H1 (cell line): ENCODE results near the gene GRIA1. TPM values are rescaled to one million over a fixed set of nuclear protein-coding genes. Genes with fewer than 3 reads are reported as not detected.

Experiments used
- CTCF ChIA-PET: fragments of 300-600 bp; sonication (Branson Sonifier 250); formaldehyde crosslinking; loops from one replicate; lab custom pipeline; 2021; ENCODE audit not compliant: partially characterized antibody; lab: Charles Lee
- POLR2A ChIA-PET: fragments of 300-600 bp; sonication (Branson Sonifier 250); formaldehyde crosslinking; loops from one replicate; lab custom pipeline; 2021; ENCODE audit warnings: inconsistent platforms; ENCODE audit not compliant: partially characterized antibody; lab: Charles Lee
- DNase-seq, 2 experiments: peaks; one replicate each; pipeline versions ENCODE4 v3.0.0 to v3.0.0-alpha.2; 2010 to 2022; ENCODE audit warnings: low spot score in 2 of 2, low read depth in 1 of 2, mixed read lengths in 1 of 2
- FAIRE-seq: peaks from 2 replicates; lab custom pipeline; 2011; peaks lifted over from hg19 to GRCh38; lab: Jason Lieb, UNC
- H2AFZ ChIP-seq: 2 replicates; pipeline ENCODE4 v1.8.1; 2012; ENCODE audit warnings: low read length, inconsistent platforms
- H2AK5ac ChIP-seq: 2 replicates; pipeline ENCODE4 v1.6.1; 2013; ENCODE audit warnings: low read depth, low read length
- H2BK120ac ChIP-seq: replicated peaks from 2 replicates; pipeline ENCODE3; 2013; ENCODE audit warnings: low read depth, low read length, inconsistent platforms
- H2BK12ac ChIP-seq: 2 replicates; pipeline ENCODE4 v1.6.1; 2013; ENCODE audit warnings: low read depth, low read length
- H2BK15ac ChIP-seq: 2 replicates; pipeline ENCODE4 v1.6.1; 2013; ENCODE audit warnings: low read length
- H2BK20ac ChIP-seq: 2 replicates; pipeline ENCODE4 v1.6.1; 2013; ENCODE audit warnings: low read length
- H2BK5ac ChIP-seq: 2 replicates; pipeline ENCODE4 v1.6.1; 2013; ENCODE audit warnings: low read depth, low read length
- H3K14ac ChIP-seq: 2 replicates; pipeline ENCODE4 v1.6.1; 2013; ENCODE audit warnings: inconsistent platforms; ENCODE audit not compliant: insufficient read length
- H3K18ac ChIP-seq: 2 replicates; pipeline ENCODE4 v1.6.1; 2013; ENCODE audit warnings: low read length; ENCODE audit errors: extremely low read depth
- H3K23ac ChIP-seq: 2 replicates; pipeline ENCODE4 v1.6.1; 2013; ENCODE audit warnings: inconsistent platforms; ENCODE audit not compliant: insufficient read length
- H3K23me2 ChIP-seq: 2 replicates; pipeline ENCODE4 v1.6.1; 2013; ENCODE audit warnings: low read depth, low read length
- H3K27ac ChIP-seq: 2 replicates; pipeline ENCODE4 v1.6.1; 2011; ENCODE audit warnings: low read depth, low read length, inconsistent platforms
- H3K27me3 ChIP-seq, 4 experiments: replicated peaks in 1 of 4; 1 replicate in 1 of 4; 2 replicates in 3 of 4; pipeline versions ENCODE4 v1.6.1 to v1.8.1; 2011 to 2013; ENCODE audit warnings: low read length in 3 of 4, mild to moderate bottlenecking in 3 of 4, inconsistent platforms in 2 of 4, mixed read lengths in 2 of 4, moderate library complexity in 1 of 4; ENCODE audit not compliant: control insufficient read depth in 3 of 4, insufficient read depth in 3 of 4; ENCODE audit errors: extremely low read depth in 1 of 4
- H3K36me3 ChIP-seq, 4 experiments: 2 replicates each; pipeline versions ENCODE4 v1.6.1 to v1.8.1; 2011 to 2013; ENCODE audit warnings: mild to moderate bottlenecking in 4 of 4, low read length in 3 of 4, moderate library complexity in 2 of 4, control low read depth in 1 of 4, inconsistent platforms in 1 of 4; ENCODE audit not compliant: insufficient read depth in 4 of 4, control insufficient read depth in 2 of 4
- H3K4ac ChIP-seq: replicated peaks from 2 replicates; pipeline ENCODE3; 2013; ENCODE audit warnings: low read length, low read depth, mixed read lengths, inconsistent platforms; ENCODE audit not compliant: insufficient read length
- H3K4me1 ChIP-seq, 4 experiments: replicated peaks in 1 of 4; 1 replicate in 1 of 4; 2 replicates in 3 of 4; pipeline versions ENCODE4 v1.6.1 to v1.8.1; 2011 to 2013; ENCODE audit warnings: low read length in 3 of 4, inconsistent platforms in 2 of 4, mixed read lengths in 1 of 4; ENCODE audit not compliant: insufficient read depth in 4 of 4, control insufficient read depth in 3 of 4
- H3K4me2 ChIP-seq, 2 experiments: 2 replicates each; pipeline versions ENCODE4 v1.6.1 to v1.8.1; 2011 to 2013; ENCODE audit warnings: low read depth in 2 of 2, low read length in 2 of 2, control low read depth in 1 of 2, inconsistent platforms in 1 of 2, mild to moderate bottlenecking in 1 of 2; ENCODE audit not compliant: insufficient read depth in 1 of 2
- H3K4me3 ChIP-seq, 4 experiments: fragments of 200-600, 300-600 bp in 1 of 4; sonication (generic), shearing (Covaris generic), sonication (Bioruptor Twin) in 1 of 4; 2 replicates each; pipeline versions ENCODE4 v1.5.1 to v1.8.1; 2011 to 2016; ENCODE audit warnings: low read length in 4 of 4, low read depth in 3 of 4, control low read depth in 2 of 4, inconsistent platforms in 2 of 4, mild to moderate bottlenecking in 2 of 4, mixed read lengths in 1 of 4, moderate library complexity in 1 of 4; ENCODE audit not compliant: insufficient read depth in 2 of 4; ENCODE audit errors: extremely low read depth in 1 of 4
- H3K56ac ChIP-seq: replicated peaks from 2 replicates; pipeline ENCODE3; 2013; ENCODE audit warnings: low read depth, mild to moderate bottlenecking, mixed read lengths, low read length, inconsistent platforms; ENCODE audit not compliant: insufficient read length
- H3K79me1 ChIP-seq: 2 replicates; pipeline ENCODE4 v1.6.1; 2013; ENCODE audit warnings: low read depth, low read length, control low read depth
- H3K79me2 ChIP-seq, 2 experiments: 2 replicates each; pipeline versions ENCODE4 v1.6.1 to v1.8.1; 2012 to 2013; ENCODE audit warnings: low read length in 2 of 2, mild to moderate bottlenecking in 2 of 2, inconsistent platforms in 1 of 2; ENCODE audit not compliant: insufficient read depth in 2 of 2, control insufficient read depth in 1 of 2
- H3K9ac ChIP-seq, 4 experiments: replicated peaks in 1 of 4; 1 replicate in 1 of 4; 2 replicates in 3 of 4; pipeline versions ENCODE4 v1.6.1 to v1.8.1; 2011 to 2013; ENCODE audit warnings: low read depth in 3 of 4, low read length in 3 of 4, control low read depth in 2 of 4, mild to moderate bottlenecking in 2 of 4, moderate library complexity in 2 of 4, inconsistent platforms in 1 of 4; ENCODE audit errors: extremely low read depth in 1 of 4
- H3K9me3 ChIP-seq, 2 experiments: 2 replicates each; pipeline versions ENCODE4 v1.6.1 to v1.8.1; 2012 to 2013; ENCODE audit warnings: mild to moderate bottlenecking in 2 of 2, moderate library complexity in 2 of 2, control low read depth in 1 of 2, inconsistent platforms in 1 of 2, low read depth in 1 of 2, low read length in 1 of 2, mixed read lengths in 1 of 2; ENCODE audit not compliant: insufficient read depth in 2 of 2
- H4K20me1 ChIP-seq, 2 experiments: replicated peaks in 1 of 2; 2 replicates each; pipeline versions ENCODE3 to v1.8.1; 2011 to 2013; ENCODE audit warnings: inconsistent platforms in 2 of 2, low read length in 2 of 2, mild to moderate bottlenecking in 1 of 2; ENCODE audit not compliant: insufficient read depth in 2 of 2, control insufficient read depth in 1 of 2
- H4K5ac ChIP-seq: 2 replicates; pipeline ENCODE4 v1.6.1; 2013; ENCODE audit warnings: low read length, low read depth, mixed read lengths, inconsistent platforms; ENCODE audit not compliant: insufficient read length
- H4K8ac ChIP-seq: 2 replicates; pipeline ENCODE4 v1.8.0; 2013; ENCODE audit warnings: mild to moderate bottlenecking, moderate library complexity, low read length, inconsistent platforms; ENCODE audit not compliant: insufficient read depth; ENCODE audit errors: extremely low read depth
- H4K91ac ChIP-seq: replicated peaks from 2 replicates; pipeline ENCODE3; 2013; ENCODE audit warnings: low read length, mixed read lengths, inconsistent platforms; ENCODE audit not compliant: insufficient read length
- CTBP2 ChIP-seq: IDR thresholded peaks from 2 replicates; pipeline ENCODE4 v1.7.0; 2011; ENCODE audit warnings: borderline replicate concordance, mild to moderate bottlenecking, moderate library complexity, mixed read lengths, low read length; ENCODE audit not compliant: insufficient read depth, insufficient read length
- FOSL1 ChIP-seq: IDR thresholded peaks from 2 replicates; pipeline ENCODE4 v1.6.1; 2011; ENCODE audit warnings: mild to moderate bottlenecking, low read depth, low read length, moderate library complexity; ENCODE audit not compliant: insufficient read depth
- SRF ChIP-seq: IDR thresholded peaks from 2 replicates; pipeline ENCODE4 v1.6.1; 2011; ENCODE audit warnings: mild to moderate bottlenecking, low read depth, low read length, moderate library complexity
- SUZ12 ChIP-seq: fragments of 200-600 bp; sonication (generic); IDR thresholded peaks from 2 replicates; pipeline ENCODE4 v1.6.1; 2012; ENCODE audit warnings: mild to moderate bottlenecking, inconsistent platforms, low read length, moderate library complexity, mixed read lengths
- WGBS, 2 experiments: shearing (Covaris generic) in 1 of 2; methylation state at CpG; one replicate each; pipeline versions ENCODE4 v1.1.6 to v1.1.7; 2013 to 2015; ENCODE audit warnings: low lambda C conversion rate in 2 of 2, mixed read lengths in 2 of 2, inconsistent platforms in 1 of 2, low coverage in 1 of 2, missing lambda C conversion rate in 1 of 2; ENCODE audit not compliant: insufficient replicate concordance in 2 of 2, insufficient coverage in 1 of 2, insufficient read length in 1 of 2; ENCODE audit errors: extremely low coverage in 1 of 2, missing lambda C conversion rate in 1 of 2; 5-methylcytosine and 5-hydroxymethylcytosine counted together
- polyA plus RNA-seq, 7 experiments: library from polyadenylated mRNA; depleted of rRNA in 3 of 7; stranded (reverse) in 5 of 7; unstranded in 2 of 7; fragments of >200 nt in 5 of 7; fragments of 200-250 nt in 2 of 7; gene quantifications; 1 replicate in 5 of 7; 2 replicates in 1 of 7; 4 replicates in 1 of 7; pipeline versions ENCODE4 v1.2.1 to v1.2.3, GENCODE V29; 2011 to 2013; ENCODE audit warnings: missing spikeins in 2 of 7, mixed read lengths in 2 of 7
- total RNA-seq: library from RNA; stranded (reverse); fragmentation: NEBNext Ultra II Directional; extraction: Animal tissue kit (Norgen Biotek cat#: 25700); gene quantifications from 2 replicates; pipeline ENCODE4 v1.2.1, GENCODE V29; 2021

Gene GRIA1
- total and polyA plus RNA-seq, 2 of the 8 experiments (the other 6 are each of a cell fraction or from before 2014, with no cell fraction given): 0.97 to 2.5 TPM

GRCh38 chr5:153661897-153662296, 171.4 kb downstream of the GRIA1 start:
- no peak overlapping the region for H3K56ac ChIP-seq

More at GRCh38 chr5:153661897-153662296, 171.4 kb downstream of the GRIA1 start:
- FAIRE-seq: no peak
- ChIA-PET POLR2A (no interaction called here), CTCF (interaction anchor here (1.6 to 2.9 kb wide), 2 partner anchors 16 to 303 kb away, joined by 8 to 10 read pairs; no protein-coding TSS in a partner anchor)
- Histone ChIP-seq H3K27me3 (0 out of 7 replicates have a peak, but pooled peaks cover 0 to 2% (median 0%) of the 10 kb centered on the region in 4 experiments), H2BK15ac (0 out of 2 replicates have a peak overlapping the region, but pooled peaks have one; percentile 2), H3K9ac (no peak overlapping the region), H3K79me2 (no peaks in the 10 kb centered on the region), H2BK5ac (no peak overlapping the region), H3K4ac (no peak overlapping the region), H3K14ac (no peak overlapping the region), H2BK120ac (no peak overlapping the region), H4K91ac (no peak overlapping the region), H3K4me2 (no peak overlapping the region), H3K23ac (no peak overlapping the region), H3K79me1 (no peaks in the 10 kb centered on the region), H3K4me1 (peaks cover 0 to 6% (median 0%) of the 10 kb centered on the region in 4 experiments; a peak in 2 of 7 replicates), H2AFZ (no peak overlapping the region), H4K5ac (no peak overlapping the region), H3K36me3 (no peaks in the 10 kb centered on the region), H2BK12ac (no peak overlapping the region), H3K23me2 (no peaks in the 10 kb centered on the region), H2BK20ac (no peak overlapping the region), H2AK5ac (no peak overlapping the region), H3K9me3 (no peaks in the 10 kb centered on the region), H3K18ac (no peak overlapping the region), H3K27ac (no peak overlapping the region), H3K4me3 (no peak overlapping the region), H4K8ac (no peak overlapping the region), H4K20me1 (no peaks in the 10 kb centered on the region)
- TF ChIP-seq SUZ12 (no peak), CTBP2 (no peak), FOSL1 (no peak), SRF (no peak)
- no peak for DNase-seq
- 86% methylated on average over 2 of the region's 2 CpGs; no CpG with 5 or more reads in 1 of the 2 experiments for WGBS, 2 experiments
